Stimulated activated CD4-positive, alpha-beta T cell treated with anti-CD3 and anti-CD28 coated beads, TNF-alpha, amount 100 ng/mL, for 24 hours (primary cell): Measurements from ENCODE around the gene LRRC63.
"Not testable (repeated sequence)": the region's sequence is repeated elsewhere in the genome, so short reads cannot be mapped to it uniquely, and the experiment has no call there.

ENCODE experiments used
- DNase-seq, 3 experiments: peaks; one replicate each; pipeline ENCODE4 v3.0.0-alpha.2; 2020; ENCODE audit warnings: low read depth in 3 of 3

Gene LRRC63

GRCh38 chr13:46181840-46182490 lies 29.8 kb upstream of the LRRC63 start, which contains the start of gene LCP1:
LCP1 (minus strand) TSS chr13:46182177; CDS start chr13:46159662, 22,515 bp downstream.
- peak; percentile 45 to 67 (median 61) for DNase-seq

DNA sequence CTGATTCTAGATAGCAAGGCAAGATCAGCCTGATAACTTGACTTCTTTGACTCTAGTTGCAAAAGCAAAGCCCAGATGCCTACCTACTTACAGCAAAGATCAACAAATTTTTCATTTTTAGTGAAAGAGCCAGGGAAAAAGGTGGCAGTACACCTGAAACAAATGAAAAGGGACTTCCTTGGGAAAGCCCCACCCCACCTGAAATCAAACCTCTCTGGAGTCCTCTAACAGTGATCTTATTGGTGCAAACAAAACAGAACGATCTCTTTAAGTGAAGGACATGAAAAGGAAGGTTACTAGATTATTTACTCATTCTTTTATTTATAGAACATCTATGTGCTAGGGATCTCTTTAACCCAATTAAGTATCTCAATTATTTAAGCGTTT lies 29.2 kb upstream of the LRRC63 start:
- DNase-seq, result no peak

- DNase-seq, result no peak
These were observed 28.4 kb upstream of the LRRC63 start for GRCh38 chr13:46183018-46183946.

- peak; percentile 60 to 77 (median 66) for DNase-seq
These were observed 27.4 kb upstream of the LRRC63 start for GRCh38 chr13:46184277-46184699.

DNA sequence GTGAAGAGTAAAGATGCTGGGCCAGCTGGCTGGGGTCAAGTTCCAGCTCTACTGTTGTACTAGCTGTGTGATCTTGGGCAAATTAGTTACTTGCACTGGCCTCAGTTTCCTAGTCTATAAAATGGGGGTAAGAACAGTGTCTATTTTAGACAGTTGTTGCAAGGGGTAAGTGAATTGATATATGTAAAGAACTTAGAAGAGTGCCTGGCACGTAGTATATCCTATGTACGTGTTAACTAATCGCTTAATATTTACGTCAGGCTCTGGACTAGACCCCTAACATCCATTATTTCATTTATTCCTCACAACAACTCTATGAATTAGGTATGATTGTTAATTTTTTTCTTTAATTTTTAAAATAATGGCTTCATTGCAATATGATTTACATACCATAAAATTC lies 26.1 kb upstream of the LRRC63 start:
- no peak for DNase-seq

GRCh38 chr13:46192412-46192811 lies 19.3 kb upstream of the LRRC63 start:
- no peak for DNase-seq

DNA sequence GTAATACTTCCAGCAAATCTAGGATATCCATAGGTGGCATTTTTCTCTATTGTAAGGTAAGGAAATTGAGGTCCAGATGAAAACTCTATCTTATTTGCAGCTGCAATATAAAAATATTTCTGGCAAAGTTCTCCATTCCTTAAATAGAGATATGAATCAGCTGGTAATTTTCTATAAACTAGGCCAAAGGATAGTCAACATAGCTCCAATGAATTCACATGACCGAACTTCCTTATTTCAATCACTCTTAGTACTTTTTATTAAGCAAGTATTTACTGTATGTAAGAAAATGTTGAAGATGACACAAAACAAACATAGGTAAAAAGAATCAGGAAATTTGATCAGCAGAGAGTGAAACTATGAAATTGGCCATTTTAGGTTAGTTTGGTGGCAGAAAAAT lies 16.7 kb upstream of the LRRC63 start:
- DNase-seq, result no peak

DNA sequence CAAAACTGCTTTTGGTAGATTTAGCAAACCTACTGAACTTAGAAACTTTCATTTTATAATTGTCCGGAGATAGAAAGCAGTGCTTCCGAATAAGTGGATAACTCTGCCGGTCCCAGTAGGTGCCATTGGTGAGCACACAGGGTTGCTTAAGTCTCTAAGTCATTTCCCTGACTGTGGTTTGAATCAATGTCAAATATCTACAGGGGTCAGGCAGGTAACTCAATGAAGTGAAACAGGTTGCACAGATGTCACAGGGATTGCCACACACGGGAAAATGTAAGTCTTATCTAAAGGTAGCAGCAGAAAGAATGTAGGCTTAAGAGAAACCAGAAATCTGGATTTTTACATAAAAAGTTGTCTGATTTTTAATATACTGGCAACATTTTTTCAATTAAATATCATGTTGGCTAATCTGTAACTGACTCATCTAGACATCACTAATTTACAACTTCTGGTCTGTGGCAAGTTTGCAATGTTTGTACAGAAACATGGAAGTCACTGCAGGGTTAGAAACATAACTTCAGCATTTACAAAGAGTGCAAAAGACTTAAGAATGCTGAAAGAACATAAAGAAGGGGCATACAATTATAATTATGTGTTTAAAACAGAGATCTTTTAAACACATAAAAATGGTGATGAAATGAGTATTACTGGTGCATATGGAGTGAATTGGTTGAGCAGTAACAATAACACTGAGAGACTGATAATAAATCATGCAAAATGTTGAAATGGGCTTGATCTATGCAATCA lies 14.3 kb upstream of the LRRC63 start:
- DNase-seq, result no peak

DNA sequence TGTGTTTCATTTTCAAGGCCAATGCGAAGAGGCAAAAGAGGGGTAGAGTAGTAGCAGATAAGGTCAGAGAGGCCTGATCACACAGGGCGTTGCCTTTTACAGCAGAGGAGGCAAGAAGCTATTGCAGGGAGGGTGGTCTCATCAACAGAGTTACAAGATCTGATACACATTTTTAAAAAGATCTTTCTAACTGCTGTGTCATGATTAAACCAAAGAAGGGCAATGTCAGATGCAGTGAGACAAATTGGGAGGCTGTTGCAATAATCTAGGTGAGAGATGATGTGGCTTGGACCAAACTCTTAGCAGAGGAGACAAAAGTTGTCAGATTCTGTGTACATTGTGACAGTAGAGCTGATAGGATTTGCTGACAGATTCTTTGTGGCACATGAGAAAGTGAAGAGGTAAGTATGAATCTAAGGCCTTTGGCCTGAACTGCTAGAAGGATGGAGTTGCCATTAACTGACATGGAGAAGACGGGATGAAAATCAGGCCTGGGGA lies 13.0 kb upstream of the LRRC63 start:
- no peak for DNase-seq

DNA sequence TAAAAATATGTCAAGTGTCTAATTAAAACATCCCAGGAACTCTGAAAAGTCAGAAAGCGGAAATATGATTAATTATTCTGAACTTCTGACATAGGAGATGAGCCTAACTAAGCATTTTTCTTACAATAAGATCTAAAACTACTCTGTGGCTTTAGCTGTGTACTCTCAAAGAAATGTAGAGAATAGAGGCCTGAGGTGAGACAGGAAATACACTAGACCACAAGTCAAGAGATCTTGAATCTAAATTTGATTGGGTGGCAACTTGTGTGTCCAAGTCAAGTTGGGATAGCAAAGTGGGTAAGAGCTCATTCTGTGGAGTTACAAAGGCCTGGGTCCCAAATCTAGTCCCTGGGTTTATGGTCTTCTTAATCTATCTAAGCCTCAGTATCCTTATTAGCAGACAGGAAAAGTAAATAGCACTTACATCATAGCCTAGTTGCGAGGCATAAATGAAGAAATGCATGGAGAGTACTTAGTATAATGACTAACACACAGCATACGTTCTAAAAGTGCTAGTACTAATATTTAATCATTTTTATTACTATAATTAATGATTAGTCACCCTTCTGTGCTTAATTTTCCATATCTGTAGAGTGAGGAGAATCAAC lies 9.4 kb upstream of the LRRC63 start:
- DNase-seq, result no peak

- DNase-seq, result no peak
These were observed 8.8 kb upstream of the LRRC63 start for GRCh38 chr13:46202966-46203365.

DNA sequence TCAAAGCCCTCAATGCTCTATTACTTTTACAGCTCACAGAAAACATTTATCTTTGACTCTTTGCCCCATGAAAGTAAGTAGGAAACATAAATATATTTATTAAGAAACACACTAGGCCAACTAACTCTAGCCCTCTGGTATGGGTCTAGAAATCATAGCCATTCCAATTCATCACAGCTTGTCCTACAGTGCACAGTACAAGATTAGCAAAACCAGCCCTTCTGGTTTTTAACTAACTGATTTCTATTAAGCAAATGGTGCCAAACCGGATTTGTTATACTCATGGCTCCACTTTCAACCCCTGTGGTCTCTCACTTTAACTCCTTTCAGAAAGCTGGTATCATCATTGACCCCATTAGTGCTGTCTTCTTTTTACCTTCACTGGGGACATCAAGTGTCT lies 5.6 kb upstream of the LRRC63 start:
- no peak for DNase-seq

- DNase-seq, result no peak
These were observed 3.9 kb upstream of the LRRC63 start for GRCh38 chr13:46207828-46208227.

- no peak for DNase-seq
These were observed 1.2 kb upstream of the LRRC63 start for GRCh38 chr13:46210362-46211083.

GRCh38 chr13:46211116-46211482 lies 629 bp upstream of the LRRC63 start:
- peak in 2 of 3 experiments; percentile 5 to 15 for DNase-seq

DNA sequence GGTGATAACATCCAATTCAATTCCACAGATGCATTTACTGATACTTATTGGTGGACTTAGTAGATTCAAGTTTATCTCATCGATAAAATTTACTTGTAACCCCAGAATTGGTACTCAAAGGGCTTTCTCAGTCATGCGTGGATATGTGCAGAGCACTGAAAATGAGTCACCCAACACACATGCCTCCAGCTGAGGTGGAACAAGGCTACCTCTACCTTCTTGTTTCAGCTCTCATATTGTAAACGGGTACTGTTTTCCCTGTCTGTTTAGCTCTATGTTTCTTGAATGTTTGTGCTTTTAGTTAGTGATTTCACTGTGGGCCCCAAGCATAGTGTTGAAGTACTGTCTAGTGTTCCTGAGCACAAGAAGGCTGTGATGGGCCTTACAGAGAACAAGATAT lies 1.5 kb downstream of the LRRC63 start:
- no peak for DNase-seq

- not testable (repeated sequence) for DNase-seq
These were observed 3.0 kb downstream of the LRRC63 start for GRCh38 chr13:46214741-46215140.

GRCh38 chr13:46220234-46220633 lies 8.5 kb downstream of the LRRC63 start:
- DNase-seq, result not testable (repeated sequence)

GRCh38 chr13:46229251-46229650 lies 17.5 kb downstream of the LRRC63 start:
- DNase-seq, result no peak

DNA sequence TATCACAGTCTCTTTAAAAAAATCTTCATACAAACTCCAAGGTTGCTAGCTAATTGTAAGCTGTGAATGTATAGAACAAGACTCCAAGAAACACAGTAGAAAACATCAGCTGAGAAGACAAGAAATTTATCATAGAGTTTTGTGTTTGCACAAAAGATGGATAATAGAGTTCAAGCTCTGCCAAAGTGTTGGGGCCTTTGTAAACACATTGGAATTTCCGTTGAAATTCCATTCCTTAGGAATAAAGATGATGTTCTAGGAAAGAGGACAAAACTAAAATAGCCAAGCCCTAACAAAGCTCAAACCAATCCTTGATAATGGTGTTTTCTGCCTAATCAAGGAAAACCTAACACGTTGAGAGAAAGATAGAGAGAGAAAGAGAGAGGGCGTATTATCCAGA lies 20.6 kb downstream of the LRRC63 start:
- no peak for DNase-seq

DNA sequence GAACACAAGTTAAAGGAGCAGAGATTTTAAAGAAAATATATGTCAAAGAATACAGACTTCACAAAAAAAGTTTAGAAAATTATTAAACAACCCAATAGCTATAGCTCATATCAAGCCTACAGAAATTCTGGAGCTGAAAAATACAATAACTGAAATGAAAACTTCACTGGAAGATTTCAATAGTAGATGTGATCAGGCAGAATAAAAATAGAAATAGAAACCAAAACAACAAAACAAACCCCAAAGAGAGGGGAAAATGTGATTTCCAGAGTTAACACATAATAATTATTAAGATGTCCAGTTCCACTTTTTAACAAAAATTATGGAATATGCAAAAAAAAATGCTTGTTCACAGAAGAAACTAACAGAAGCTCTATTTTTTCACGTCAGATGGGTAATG lies 23.6 kb downstream of the LRRC63 start:
- no peak for DNase-seq
